GM18867 (cell line): ENCODE data around the gene CRYGC.

ENCODE experiments used
- ATAC-seq: cut with Tn5 transposase; IDR thresholded peaks from one replicate; pipeline ENCODE4 v1.9.1; 2021; ENCODE audit warnings: mild to moderate bottlenecking, moderate library complexity; ENCODE audit not compliant: unreplicated experiment

CRYGC gene, protein sequence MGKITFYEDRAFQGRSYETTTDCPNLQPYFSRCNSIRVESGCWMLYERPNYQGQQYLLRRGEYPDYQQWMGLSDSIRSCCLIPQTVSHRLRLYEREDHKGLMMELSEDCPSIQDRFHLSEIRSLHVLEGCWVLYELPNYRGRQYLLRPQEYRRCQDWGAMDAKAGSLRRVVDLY

DNA sequence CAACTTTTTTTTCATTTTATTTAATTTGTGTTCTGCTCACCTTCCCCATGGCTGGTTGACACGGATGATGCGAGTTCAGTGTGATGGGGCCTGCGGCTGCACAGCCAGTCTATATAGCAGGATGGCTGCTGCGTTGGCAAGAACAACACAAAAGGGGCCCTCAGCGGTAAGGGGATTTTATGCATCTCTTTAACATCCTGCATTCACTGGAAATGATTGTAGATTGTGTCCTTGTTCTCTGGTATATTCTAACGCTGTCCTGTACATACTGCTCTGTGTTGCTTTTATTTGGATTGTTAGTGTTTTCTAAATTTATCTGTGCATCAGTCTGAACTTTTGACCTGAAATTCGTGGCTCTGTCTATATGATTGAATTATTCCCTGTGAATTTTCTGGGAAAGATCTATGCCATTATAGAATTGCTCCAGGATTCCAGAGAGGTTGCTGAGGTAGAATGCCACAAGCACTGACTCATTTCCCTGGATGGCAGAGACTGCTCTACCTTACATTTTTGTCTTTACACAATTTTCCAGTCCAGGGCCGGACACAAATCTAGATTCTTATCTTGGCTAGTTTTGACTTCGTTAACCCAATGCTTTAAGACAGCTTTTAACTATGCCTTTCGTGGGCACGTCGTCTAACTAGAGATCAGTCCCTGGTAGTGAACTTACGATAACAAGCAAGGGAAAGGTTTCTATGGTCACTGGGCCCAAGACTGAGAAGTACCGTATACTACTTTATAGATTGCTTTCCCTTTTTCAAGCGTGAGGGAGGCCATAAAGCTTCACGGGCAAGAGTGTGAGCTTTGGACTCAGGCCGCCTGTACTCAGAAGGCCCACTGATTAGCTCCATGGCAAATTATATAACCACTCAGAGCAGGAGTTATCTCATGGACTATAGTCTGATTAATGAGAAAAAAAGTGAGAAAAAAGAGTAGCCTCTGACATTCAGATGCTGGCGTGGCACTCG, at the start of gene CRYGC:
CRYGC (minus strand) TSS at position 85 of the 968 bp plus-strand sequence; CDS start at position 49, 36 bp downstream.
- no peak for ATAC-seq

DNA sequence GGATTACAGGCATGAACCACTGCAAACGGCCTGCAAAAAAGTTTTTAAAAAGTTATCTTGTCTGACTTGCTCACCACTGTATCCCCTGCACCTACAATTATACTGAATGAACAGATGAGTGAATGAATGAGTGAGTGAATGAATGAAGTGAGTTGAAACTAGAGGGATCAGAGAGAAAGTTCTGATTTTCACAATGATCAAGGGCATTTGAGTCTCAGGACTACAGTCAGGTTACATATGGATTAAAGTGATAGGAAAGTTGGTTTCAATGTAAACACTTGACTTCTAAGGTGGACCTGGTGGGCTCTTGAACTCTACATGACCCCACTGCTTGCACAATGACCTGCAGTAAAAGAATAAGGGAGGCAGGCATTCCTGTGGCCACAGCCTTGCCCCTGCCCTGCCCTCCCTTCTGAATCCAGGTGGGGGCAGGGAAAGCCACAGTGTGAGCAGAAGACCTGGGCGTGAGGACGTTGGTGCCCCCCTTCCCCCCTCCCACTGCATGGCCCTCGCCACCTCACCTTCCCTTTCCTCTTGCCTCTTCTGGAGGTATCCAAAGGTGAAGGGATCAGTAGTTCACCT, 49.5 kb upstream of the CRYGC start:
- no peak for ATAC-seq

DNA sequence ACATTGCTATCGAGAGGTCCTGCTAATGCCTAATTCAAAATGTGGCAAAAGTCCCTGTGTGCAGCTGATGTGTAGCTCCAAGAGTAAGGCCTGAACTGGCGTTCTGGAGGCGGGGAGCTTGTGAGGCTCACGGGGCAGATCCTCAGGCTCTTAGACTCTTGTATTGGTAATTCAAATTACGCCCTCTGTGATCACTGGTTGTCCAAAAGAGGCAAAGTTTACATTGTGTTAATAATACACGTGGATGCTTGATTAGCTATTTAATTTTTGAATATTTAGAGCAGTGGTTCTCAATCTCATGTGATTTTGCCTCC, 46.2 kb upstream of the CRYGC start:
- ATAC-seq: no peak

DNA sequence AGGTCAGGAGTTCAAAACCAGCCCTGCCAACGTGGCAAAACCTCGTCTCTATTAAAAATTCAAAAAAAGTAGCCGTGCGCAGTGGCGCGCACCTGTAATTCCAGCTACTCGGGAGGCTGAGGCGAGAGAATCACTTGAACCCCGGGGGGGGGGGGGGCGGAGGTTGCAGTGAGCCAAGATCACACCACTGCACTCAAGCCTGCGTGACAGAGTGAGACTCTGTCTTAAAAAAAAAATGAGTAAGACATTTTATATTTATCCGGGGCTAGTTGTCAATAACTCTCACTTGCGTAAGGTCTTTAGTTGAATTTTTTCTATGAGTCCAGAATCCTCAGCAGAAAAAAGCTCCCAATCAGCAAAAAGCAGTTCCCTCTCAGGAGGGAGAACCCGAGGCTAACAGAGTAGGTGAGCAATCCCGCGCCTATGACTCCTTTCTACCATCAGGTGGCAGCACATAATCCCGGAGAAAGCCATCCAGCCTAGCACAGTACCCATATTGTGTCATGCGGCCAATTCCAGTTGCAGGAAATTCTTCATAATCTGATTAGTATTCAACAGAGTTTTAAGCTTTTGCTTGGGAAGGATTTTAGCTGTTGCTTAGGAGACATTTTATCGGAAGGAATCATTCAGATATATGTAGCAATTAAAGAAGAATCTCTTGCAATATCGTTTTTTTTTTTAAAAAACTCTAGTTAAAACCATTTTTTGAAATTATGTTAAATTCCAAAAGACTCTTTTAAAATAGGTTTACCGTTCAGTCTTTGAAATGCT, 45.6 kb upstream of the CRYGC start:
- ATAC-seq: peak; percentile 99

DNA sequence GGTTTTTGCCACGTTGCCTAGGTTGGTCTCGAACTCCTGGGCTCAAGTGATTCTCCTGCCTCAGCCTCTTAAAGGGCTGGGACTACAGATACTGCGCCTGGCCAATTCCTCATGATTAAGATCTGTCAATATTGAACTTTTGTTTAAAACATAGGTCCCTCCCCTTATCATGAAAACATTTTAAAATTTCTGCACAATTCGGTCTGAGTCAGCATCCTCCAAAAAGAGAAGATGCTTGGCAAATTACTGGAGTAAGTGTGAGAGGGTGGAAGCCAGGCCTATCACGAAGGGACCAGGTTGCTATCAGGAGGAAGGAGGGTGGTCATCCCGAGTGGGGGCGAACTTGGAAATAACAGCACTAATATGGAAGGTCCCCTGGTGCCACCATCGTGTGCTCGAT, 44.5 kb upstream of the CRYGC start:
- no peak for ATAC-seq

DNA sequence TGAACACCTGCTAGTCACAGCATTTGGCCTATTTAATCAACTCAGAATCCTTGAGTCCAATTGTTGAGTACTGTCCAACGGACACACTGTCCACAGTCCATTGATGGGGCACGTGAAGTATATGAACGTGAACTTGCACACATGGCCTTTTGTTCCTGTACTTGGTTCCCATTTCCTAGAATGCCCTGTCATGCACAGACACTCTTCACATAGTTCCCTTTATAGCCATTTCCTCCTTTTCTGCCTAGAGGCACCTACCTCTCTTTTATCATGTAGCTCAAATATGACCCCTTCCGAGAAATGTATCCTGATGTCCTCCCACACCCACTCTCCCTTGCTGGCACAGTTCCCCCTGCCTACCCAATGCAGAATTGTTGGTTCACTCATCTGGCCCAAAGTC, 42.5 kb upstream of the CRYGC start:
- ATAC-seq: no peak

DNA sequence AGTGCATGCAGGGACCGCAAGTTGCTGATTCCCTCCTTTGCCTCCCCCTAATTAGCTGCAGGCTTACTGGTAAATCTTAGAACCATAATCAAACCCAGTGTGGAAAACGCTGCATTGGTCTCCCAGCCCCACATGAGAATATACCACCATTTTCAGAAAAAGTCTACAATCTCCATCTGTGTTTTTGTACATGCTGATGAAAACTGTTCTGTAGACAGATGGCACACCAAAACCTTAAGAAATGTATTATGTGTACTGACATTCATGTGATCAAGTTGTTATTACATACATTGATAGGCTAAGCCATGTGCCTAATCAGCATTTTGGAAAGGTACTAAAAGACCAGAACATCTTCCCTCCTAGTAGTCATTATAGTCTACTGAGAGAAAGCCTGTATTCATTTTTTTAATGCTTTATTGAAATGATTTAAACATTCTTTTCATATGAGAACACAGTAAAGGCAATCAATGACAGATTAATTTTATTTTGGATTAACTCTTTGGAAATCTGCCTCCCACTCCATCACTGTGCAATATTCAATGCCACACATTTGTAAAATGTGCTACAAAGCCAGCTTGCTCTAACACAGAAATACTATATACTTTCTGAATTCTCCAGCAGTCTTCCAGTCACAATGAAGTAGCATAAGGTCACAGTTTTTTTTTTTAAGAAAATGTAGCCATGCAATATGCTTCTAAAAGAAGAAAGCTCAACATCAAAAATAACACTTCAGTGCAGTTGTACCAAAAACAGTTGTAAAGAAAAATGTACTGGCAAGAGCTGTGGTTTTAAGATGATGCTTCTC, 35.5 kb upstream of the CRYGC start:
- ATAC-seq: no peak

DNA sequence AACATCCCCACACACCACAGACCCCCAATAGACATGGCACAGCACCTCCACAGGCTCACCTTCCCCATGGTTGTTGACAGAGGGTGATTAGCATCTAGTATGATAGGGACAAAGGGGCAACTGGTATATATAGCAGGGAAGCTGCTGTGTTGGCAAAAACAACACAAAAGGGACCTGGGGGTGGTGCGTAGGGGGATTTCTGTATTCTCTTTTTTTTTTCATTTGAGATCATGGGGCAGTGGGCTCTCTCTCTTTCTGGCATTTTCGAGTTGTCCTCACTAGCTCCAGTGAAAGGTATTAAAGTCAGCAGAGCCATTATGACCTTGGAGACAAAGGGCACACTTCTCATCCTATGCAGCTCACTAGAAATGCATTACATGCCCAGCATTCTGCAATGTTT, 33.9 kb upstream of the CRYGC start, which contains the start of gene CRYGA:
CRYGA (minus strand) TSS at position 101 of the 400 bp plus-strand sequence; CDS start at position 68, 33 bp downstream.
- ATAC-seq: no peak

DNA sequence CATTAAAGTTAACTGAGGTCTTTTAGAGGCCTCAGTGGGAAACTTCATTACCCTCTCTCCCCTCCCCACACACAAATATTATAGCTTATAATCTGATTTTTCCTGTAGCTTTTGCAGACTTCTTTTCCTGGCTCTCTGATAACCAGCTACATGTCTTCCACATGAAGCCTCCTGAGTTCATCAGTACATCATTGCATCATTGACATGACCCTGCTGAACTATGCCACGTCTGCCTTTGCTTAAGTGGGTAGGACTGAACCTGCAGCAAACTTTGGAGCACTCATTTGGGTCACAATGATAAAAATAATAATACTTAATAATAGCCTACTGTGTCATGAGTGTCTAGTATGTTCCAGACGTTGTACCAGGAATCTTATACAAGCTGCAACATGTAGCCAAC, 26.8 kb upstream of the CRYGC start:
- ATAC-seq: no peak

DNA sequence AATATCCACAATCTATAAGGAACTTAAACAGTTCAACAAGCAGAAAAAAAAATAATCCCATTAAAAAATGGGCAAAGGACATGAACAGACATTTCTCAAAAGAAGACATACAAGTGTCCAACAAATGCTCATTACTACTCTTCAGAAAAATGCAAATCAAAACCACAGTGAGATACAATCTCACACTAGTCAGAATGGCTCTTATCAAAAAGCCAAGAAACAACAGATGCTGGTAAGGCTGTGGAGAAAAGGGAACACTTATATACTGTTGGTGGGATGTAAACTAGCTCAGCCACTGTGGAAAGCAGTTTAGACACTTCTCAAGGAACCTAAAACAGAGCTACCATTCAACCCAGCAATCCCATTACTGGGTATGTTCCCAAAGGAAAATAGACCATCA, 23.5 kb upstream of the CRYGC start:
- ATAC-seq: no peak

DNA sequence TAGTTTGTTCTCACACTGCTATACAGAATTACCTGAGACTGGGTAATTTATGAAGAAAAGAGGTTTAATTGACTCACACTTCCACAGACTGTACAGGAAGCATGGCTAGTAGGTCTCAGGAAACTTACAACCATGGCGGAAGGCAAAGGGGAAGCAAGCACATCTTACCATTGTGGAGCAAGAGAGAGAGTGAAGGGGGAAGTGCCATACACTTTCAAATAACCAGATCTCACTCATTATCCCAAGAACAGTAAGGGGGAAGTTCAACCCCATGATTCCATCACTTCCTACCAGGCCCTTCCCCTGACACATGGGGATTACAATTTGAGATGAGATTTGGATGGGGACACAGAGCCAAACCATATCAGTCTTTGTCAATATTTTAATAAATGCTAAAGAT, 21.3 kb upstream of the CRYGC start:
- ATAC-seq: no peak

DNA sequence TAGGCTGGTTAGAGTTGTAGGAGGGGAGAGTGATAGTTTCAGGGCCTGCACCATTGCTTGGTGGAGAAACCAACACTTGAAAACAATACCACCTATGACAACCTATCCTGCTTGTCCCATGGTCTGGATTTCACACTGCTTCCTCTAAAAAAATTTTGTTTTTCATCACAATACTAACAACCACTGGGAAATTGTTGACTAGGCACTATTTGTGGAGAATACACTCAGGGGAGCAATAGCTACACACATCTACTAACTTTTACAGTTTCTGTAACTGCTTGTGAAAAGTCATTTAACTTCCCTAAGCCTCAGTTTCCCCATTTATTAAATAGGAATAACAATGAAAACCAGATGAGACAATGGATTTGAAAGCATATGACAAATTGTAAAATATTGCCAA, 20.5 kb upstream of the CRYGC start:
- no peak for ATAC-seq

DNA sequence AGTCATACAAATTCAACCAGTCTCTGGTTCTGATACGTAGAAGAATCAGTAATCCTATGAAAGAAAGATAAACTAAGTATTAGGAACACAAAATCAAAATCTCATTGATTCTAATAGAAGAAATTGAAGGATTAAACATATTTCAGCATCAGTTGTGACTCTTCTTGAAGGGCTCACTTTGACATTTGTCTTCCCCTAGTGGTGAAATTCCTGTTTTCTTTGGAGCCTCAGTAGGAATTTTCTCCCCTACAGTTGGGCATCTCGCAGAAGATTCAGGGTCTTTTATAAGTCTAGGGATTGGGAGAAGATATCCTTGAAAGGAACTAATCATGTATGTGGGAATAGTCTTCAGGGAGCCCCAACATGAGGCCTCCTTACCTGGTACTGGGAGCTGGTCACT, 19.2 kb upstream of the CRYGC start:
- no peak for ATAC-seq

DNA sequence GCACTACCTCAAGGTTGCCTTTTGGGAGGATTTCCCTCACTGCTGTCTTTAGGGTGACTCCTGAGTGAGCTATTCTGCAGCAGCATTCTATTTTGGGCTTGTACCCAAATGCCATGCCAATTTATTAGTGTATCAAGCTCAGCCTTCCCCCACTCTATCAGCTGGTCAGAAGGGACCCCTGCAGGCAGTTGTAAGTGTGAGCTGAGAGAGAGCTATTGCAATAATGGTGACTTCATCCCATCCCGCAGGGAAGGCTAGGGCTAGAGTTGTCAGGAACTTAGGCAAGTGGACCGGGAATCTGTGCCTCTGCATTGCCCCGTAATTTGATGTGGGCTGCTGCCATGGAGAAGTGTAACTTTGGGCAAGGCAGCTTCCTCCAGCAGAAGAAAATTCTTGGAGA, 18.1 kb upstream of the CRYGC start:
- no peak for ATAC-seq

DNA sequence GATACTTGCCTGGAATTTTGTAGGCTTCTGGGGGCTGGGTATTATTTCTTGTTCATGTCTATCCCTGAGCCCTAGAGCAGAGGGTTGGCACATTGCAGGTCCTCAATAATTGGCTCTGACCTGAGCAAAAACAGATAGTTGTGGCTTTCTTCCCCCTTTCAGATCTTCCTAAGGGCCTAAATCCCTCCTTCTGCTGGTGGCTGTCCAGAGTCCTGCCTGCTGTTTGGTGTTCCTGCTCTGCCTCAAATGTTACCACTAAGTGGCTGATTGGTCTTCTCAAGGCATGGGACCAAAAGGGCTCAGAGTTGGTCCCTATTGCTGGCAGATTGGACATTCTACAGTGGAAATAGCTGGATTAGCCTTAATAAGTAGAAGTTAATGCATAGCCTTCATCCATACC, 17.4 kb upstream of the CRYGC start:
- no peak for ATAC-seq

DNA sequence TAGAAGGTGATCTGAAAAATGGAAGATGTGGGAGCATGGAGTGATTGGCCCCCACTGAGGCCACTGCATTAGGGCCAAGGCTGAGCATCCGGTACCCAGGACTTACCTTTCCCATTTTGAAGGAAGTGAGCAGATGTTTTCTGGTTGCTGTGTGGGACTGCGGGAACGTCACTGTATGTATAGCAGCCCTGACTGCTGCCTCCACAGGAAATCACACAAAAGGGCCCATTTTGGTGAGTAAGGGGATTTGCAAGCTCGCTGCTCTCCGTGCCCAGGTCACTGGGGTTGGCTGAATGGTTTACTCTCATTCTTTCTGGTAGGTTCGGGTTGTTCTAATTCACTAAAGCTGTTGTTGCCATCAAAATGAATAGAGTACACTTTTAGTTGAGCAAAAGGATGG, 16.4 kb upstream of the CRYGC start, which contains the start of gene CRYGB:
CRYGB (minus strand) TSS at position 153 of the 400 bp plus-strand sequence; CDS start at position 115, 38 bp downstream.
- no peak for ATAC-seq

DNA sequence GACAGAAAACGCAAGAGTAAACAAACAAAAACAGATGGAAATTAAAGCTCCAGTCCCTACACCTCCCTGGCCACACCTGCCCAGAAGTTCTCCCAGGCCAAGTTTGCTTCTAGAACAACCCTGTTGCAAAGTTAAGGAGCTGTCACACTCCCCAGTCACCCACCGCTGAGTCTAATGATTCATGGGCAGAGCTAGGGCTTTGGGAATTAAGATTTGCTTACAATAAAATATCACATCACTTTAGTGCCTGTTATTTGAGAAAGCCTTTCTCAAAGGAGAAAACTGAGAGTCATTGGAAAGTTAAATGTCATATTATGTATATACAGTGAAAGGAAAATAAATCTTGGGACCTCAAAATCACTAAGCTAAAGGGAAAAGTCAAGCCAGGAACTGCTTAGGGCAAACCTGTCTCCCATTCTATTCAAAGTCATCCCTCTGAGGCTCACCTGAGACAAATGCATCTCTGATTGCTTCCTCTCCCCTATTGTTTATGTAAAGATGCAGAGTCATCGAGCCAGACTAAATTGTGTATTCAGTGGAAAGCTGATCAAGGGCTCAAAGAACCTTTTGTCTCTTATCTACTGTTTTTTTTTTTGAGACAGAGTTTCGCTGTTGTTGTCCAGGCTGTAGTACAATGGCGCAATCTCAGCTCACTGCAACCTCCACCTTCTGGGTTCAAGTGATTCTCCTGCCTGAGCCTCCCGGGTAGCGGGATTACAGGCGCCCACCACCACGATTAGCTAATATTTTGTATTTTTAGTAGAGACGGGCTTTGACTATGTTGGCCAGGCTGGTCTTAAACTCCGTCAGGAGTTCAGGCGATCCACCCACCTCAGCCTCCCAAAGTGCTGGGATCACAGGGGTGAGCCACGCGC, 13.5 kb upstream of the CRYGC start:
- ATAC-seq: no peak

DNA sequence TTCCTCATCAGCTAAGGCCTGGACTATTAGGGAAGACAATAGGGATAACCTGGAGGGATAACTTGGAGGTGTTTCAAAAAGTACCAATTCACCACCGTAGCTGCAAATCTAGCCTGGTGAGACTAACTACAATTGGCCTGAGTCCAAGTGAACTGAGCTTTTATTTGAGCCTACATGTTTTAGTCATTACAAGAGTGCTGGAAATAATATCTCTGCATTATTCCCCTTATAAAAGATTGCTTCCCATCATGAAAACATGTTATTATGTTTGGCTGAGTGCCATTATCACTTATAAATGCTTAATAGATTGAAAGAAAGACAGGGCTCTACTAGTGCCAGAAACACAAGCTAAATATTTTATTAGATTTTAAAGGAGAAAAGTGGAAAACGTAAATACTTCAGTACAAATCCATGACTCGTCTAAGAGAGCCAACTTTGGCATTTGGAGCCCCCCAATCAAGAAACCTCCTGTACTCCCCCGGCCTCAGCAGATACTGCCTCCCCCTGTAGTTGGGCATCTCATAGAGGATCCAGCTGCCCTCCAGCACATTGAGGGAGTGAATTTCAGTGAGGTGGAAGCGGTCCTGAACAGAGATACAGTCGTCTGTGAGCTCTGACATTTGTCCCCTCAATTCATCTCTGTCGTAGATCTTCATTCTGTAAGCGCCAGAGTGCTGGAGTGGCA, 12.8 kb upstream of the CRYGC start:
- no peak for ATAC-seq

DNA sequence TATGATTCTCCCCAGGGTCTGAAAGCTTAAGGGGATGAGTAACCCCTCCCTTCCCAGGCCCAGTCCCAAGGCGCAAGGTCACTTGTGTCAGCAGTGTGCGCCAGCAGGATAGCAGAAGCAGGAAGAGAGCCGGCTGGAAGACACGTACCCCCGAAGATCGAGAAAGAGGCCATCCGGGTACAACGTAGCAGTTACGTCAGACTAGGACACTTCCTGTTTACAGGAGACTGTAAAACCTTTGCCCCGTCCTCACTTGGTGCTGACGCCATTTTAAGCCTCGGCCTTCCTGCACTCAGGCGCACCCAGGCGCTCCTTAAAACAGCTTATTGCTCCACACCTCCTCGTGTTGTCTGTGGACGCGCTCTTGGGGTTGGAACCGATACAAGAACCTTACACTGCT, 9.8 kb upstream of the CRYGC start:
- no peak for ATAC-seq
